H9 (cell line): ENCODE measurements around the gene THAP2. TPM values are rescaled to one million over a fixed set of nuclear protein-coding genes. Genes with fewer than 3 reads are reported as not detected.

Experiments
- DNase-seq: peaks from one replicate; pipeline ENCODE4 v3.0.0-alpha.2; 2017
- H2AFZ ChIP-seq: one replicate; pipeline ENCODE4 v1.6.1; 2013; ENCODE audit warnings: mild to moderate bottlenecking, low read length, control low read depth, moderate library complexity
- H2AK5ac ChIP-seq: 2 replicates; pipeline ENCODE4 v1.6.1; 2013; ENCODE audit warnings: low read length, control low read depth, mixed read lengths; ENCODE audit not compliant: insufficient read length
- H2BK120ac ChIP-seq: one replicate; pipeline ENCODE4 v1.6.1; 2013; ENCODE audit warnings: low read depth, mild to moderate bottlenecking, low read length, control low read depth, inconsistent platforms; ENCODE audit not compliant: poor library complexity, severe bottlenecking
- H2BK12ac ChIP-seq: 2 replicates; pipeline ENCODE4 v1.6.1; 2013; ENCODE audit warnings: low read length, control low read depth, mixed read lengths, low read depth; ENCODE audit not compliant: insufficient read length
- H2BK15ac ChIP-seq: 2 replicates; pipeline ENCODE4 v1.6.1; 2013; ENCODE audit warnings: low read depth, low read length, control low read depth
- H2BK20ac ChIP-seq: one replicate; pipeline ENCODE4 v1.6.1; 2013; ENCODE audit warnings: low read depth, mild to moderate bottlenecking, low read length, control low read depth, inconsistent platforms; ENCODE audit not compliant: poor library complexity, severe bottlenecking
- H2BK5ac ChIP-seq: 2 replicates; pipeline ENCODE4 v1.6.1; 2013; ENCODE audit warnings: low read length, control low read depth, mixed read lengths; ENCODE audit not compliant: insufficient read length
- H3K14ac ChIP-seq: 2 replicates; pipeline ENCODE4 v1.6.1; 2013; ENCODE audit warnings: low read length, control low read depth; ENCODE audit not compliant: insufficient read depth
- H3K18ac ChIP-seq: 2 replicates; pipeline ENCODE4 v1.6.1; 2013; ENCODE audit warnings: low read depth, mild to moderate bottlenecking, mixed read lengths, low read length, control low read depth; ENCODE audit not compliant: insufficient read length
- H3K23ac ChIP-seq: 2 replicates; pipeline ENCODE4 v1.6.1; 2013; ENCODE audit warnings: low read length, control low read depth, mixed read lengths, low read depth; ENCODE audit not compliant: insufficient read length
- H3K23me2 ChIP-seq: 2 replicates; pipeline ENCODE4 v1.6.1; 2013; ENCODE audit warnings: low read depth, mild to moderate bottlenecking, mixed read lengths, low read length, control low read depth; ENCODE audit not compliant: insufficient read length, poor library complexity, severe bottlenecking
- H3K27ac ChIP-seq: 2 replicates; pipeline ENCODE4 v1.5.1; 2013; ENCODE audit warnings: low read length, control low read depth, mixed read lengths, low read depth; ENCODE audit not compliant: insufficient read length
- H3K27me3 ChIP-seq: 2 replicates; pipeline ENCODE4 v1.6.1; 2013; ENCODE audit warnings: low read length, control low read depth, inconsistent platforms; ENCODE audit not compliant: insufficient read depth
- H3K4ac ChIP-seq: 2 replicates; pipeline ENCODE4 v1.6.1; 2013; ENCODE audit warnings: low read depth, mild to moderate bottlenecking, control low read depth, inconsistent platforms, low read length, moderate library complexity
- H3K4me1 ChIP-seq: 2 replicates; pipeline ENCODE4 v1.6.1; 2013; ENCODE audit warnings: low read length, control low read depth, inconsistent platforms; ENCODE audit not compliant: insufficient read depth
- H3K4me2 ChIP-seq: 2 replicates; pipeline ENCODE4 v1.6.1; 2013; ENCODE audit warnings: low read length, control low read depth, mixed read lengths; ENCODE audit not compliant: insufficient read length, insufficient read depth
- H3K56ac ChIP-seq: 2 replicates; pipeline ENCODE4 v1.6.1; 2013; ENCODE audit warnings: low read depth, mild to moderate bottlenecking, mixed read lengths, low read length, control low read depth; ENCODE audit not compliant: insufficient read length
- H3K79me1 ChIP-seq: 2 replicates; pipeline ENCODE4 v1.6.1; 2013; ENCODE audit warnings: low read depth, mild to moderate bottlenecking, moderate library complexity, low read length, control low read depth, inconsistent platforms; ENCODE audit not compliant: insufficient read depth, poor library complexity, severe bottlenecking
- H3K79me2 ChIP-seq: 2 replicates; pipeline ENCODE4 v1.6.1; 2013; ENCODE audit warnings: low read length, control low read depth, inconsistent platforms; ENCODE audit not compliant: insufficient read depth
- H3K9ac ChIP-seq: 2 replicates; pipeline ENCODE4 v1.6.1; 2013; ENCODE audit warnings: low read length, control low read depth, mixed read lengths; ENCODE audit not compliant: insufficient read length; ENCODE audit errors: extremely low read depth
- H3K9me3 ChIP-seq: one replicate; pipeline ENCODE4 v1.6.1; 2013; ENCODE audit warnings: low read depth, low read length, inconsistent platforms; ENCODE audit not compliant: control insufficient read depth
- H3T11ph ChIP-seq: one replicate; pipeline ENCODE4 v1.6.1; 2013; ENCODE audit warnings: mild to moderate bottlenecking, low read length, control low read depth, inconsistent platforms
- H4K20me1 ChIP-seq: one replicate; pipeline ENCODE4 v1.6.1; 2013; ENCODE audit not compliant: control insufficient read depth, insufficient read length, insufficient read depth
- H4K5ac ChIP-seq: 2 replicates; pipeline ENCODE4 v1.6.1; 2013; ENCODE audit warnings: low read depth, mild to moderate bottlenecking, mixed read lengths, low read length, control low read depth; ENCODE audit not compliant: insufficient read length
- H4K8ac ChIP-seq: replicated peaks from 2 replicates; pipeline ENCODE4 v1.6.1; 2013; ENCODE audit warnings: low read length, control low read depth, mixed read lengths, low read depth; ENCODE audit not compliant: insufficient read length
- H4K91ac ChIP-seq: 2 replicates; pipeline ENCODE4 v1.6.1; 2013; ENCODE audit warnings: low read depth, mild to moderate bottlenecking, moderate library complexity, mixed read lengths, low read length, control low read depth; ENCODE audit not compliant: insufficient read length
- H3K27ac Mint-ChIP-seq, 3 experiments: 2 replicates in 2 of 3; 3 replicates in 1 of 3; pipeline ENCODE4 v1.8.0; 2020 to 2021; ENCODE audit warnings: mixed read lengths in 3 of 3, mild to moderate bottlenecking in 1 of 3, moderate library complexity in 1 of 3
- H3K27me3 Mint-ChIP-seq: 2 replicates; pipeline ENCODE4 v1.8.0; 2021; ENCODE audit warnings: low read depth, mild to moderate bottlenecking, moderate library complexity, mixed read lengths
- H3K36me3 Mint-ChIP-seq, 3 experiments: 2 replicates in 2 of 3; 3 replicates in 1 of 3; pipeline ENCODE4 v1.8.0; 2020 to 2021; ENCODE audit warnings: low read depth in 3 of 3, mixed read lengths in 3 of 3; ENCODE audit not compliant: insufficient read depth in 1 of 3
- H3K4me1 Mint-ChIP-seq, 2 experiments: 2 replicates each; pipeline ENCODE4 v1.8.0; 2020; ENCODE audit warnings: mixed read lengths in 2 of 2
- H3K4me3 Mint-ChIP-seq, 2 experiments: 2 replicates in 1 of 2; 3 replicates in 1 of 2; pipeline ENCODE4 v1.8.0; 2020 to 2021; ENCODE audit warnings: mild to moderate bottlenecking in 2 of 2, mixed read lengths in 2 of 2, moderate library complexity in 1 of 2
- H3K9me3 Mint-ChIP-seq, 2 experiments: 2 replicates in 1 of 2; 3 replicates in 1 of 2; pipeline ENCODE4 v1.8.0; 2020; ENCODE audit warnings: mild to moderate bottlenecking in 2 of 2, mixed read lengths in 2 of 2, moderate library complexity in 1 of 2
- CTCF ChIP-seq: fragments of 200-600 bp; sonication (generic); conservative IDR thresholded peaks from 3 replicates; pipeline ENCODE4 v1.8.0; 2021; ENCODE audit warnings: antibody characterized with exemption, mild to moderate bottlenecking
- WGBS: extraction: QIAGEN DNeasy Blood & Tissue Kit; methylation state at CpG from one replicate; pipeline ENCODE4 v1.1.7; 2013; ENCODE audit warnings: missing lambda C conversion rate, low lambda C conversion rate, mixed read lengths; ENCODE audit not compliant: insufficient read length; ENCODE audit errors: extremely low coverage; 5-methylcytosine and 5-hydroxymethylcytosine counted together
- total RNA-seq: library from RNA; stranded (reverse); gene quantifications from 2 replicates; pipeline ENCODE4 v1.2.1, GENCODE V29; 2021

THAP2 gene
- total RNA-seq, 1 experiment from 2014 or later, result 3.7 TPM

DNA sequence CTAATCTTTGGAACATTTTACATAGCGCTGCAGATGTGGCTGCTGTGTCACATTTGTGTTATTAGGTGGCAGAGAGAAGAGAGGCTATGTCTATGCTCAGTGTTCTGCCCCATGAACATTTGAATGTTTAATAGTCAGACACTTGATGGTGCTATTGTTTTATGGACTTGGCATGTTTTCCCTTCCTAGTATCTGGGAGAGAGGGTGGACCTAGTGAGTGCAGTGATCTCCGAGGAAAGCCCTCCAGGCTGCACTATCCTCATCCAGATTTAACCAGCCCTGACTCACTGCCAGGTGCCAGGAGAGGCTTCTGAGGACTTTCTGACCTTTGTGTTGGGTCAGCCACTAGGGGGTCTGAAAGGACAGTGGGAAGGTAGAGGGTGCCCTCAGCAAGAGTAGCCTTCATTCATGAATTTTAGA lies 24.8 kb upstream of the THAP2 start:
- Histone ChIP-seq H3K18ac (no peak overlapping the region), H3K23ac (no peak overlapping the region), H3K4me2 (no peak overlapping the region), H3K79me2 (no peaks in the 10 kb centered on the region), H3K9me3 (no peaks in the 10 kb centered on the region), H3T11ph (no peak overlapping the region), H3K56ac (no peak overlapping the region), H3K27me3 (no peaks in the 10 kb centered on the region), H2AK5ac (no peak overlapping the region), H4K20me1 (no peaks in the 10 kb centered on the region), H2BK12ac (no peak overlapping the region), H2BK20ac (no peak overlapping the region), H3K23me2 (no peaks in the 10 kb centered on the region), H2AFZ (no peak overlapping the region), H3K4ac (no peak overlapping the region), H2BK15ac (no peak overlapping the region), H4K5ac (no peak overlapping the region), H2BK120ac (no peak overlapping the region), H3K4me1 (no peaks in the 10 kb centered on the region), H3K14ac (no peak overlapping the region), H3K79me1 (no peaks in the 10 kb centered on the region), H3K27ac (no peak overlapping the region), H3K9ac (no peak overlapping the region), H4K8ac (no peak overlapping the region), H2BK5ac (no peak overlapping the region), H4K91ac (no peak overlapping the region)
- no peaks in the 10 kb centered on the region for H3K9me3 Mint-ChIP-seq
- no peak overlapping the region for H3K4me3 Mint-ChIP-seq
- H3K27me3 Mint-ChIP-seq, result no peaks in the 10 kb centered on the region
- peak; percentile 41; the same call in 2 of the 3 replicates for TF ChIP-seq CTCF
- H3K27ac Mint-ChIP-seq, result peak overlapping the region in 1 of 3 experiments; percentile 59; a peak in 2 of 7 replicates
- DNase-seq, result peak; percentile 37
- H3K4me1 Mint-ChIP-seq, result no peaks in the 10 kb centered on the region
- WGBS, result no CpG with 5 or more reads among the region's 2 CpGs
- H3K36me3 Mint-ChIP-seq, result peaks cover 23 to 75% (median 57%) of the 10 kb centered on the region in 3 experiments; a peak in 6 of 7 replicates
